ENCODE measurements around the gene GPR162.

- no peak for TF ChIP-seq POLR2A (IDR thresholded peaks at IDR 0.05)
- TF ChIP-seq, protein P1, sequence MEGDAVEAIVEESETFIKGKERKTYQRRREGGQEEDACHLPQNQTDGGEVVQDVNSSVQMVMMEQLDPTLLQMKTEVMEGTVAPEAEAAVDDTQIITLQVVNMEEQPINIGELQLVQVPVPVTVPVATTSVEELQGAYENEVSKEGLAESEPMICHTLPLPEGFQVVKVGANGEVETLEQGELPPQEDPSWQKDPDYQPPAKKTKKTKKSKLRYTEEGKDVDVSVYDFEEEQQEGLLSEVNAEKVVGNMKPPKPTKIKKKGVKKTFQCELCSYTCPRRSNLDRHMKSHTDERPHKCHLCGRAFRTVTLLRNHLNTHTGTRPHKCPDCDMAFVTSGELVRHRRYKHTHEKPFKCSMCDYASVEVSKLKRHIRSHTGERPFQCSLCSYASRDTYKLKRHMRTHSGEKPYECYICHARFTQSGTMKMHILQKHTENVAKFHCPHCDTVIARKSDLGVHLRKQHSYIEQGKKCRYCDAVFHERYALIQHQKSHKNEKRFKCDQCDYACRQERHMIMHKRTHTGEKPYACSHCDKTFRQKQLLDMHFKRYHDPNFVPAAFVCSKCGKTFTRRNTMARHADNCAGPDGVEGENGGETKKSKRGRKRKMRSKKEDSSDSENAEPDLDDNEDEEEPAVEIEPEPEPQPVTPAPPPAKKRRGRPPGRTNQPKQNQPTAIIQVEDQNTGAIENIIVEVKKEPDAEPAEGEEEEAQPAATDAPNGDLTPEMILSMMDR (IDR thresholded peaks at IDR 0.05 in 4 of 5, conservative IDR thresholded peaks at IDR 0.05 in 1 of 5): no peak
Measured at GRCh38 chr12:6820166-6820565, 1.5 kb upstream of the GPR162 start.

All from gastrocnemius medialis (tissue), 4 donors.